Adrenal gland (tissue), 12 donors: ENCODE measurements around the gene MEGF11. TPM values are rescaled to one million over a fixed set of nuclear protein-coding genes. Genes with fewer than 3 reads are reported as not detected.
"Not testable (repeated sequence)": the region's sequence is repeated elsewhere in the genome, so short reads cannot be mapped to it uniquely, and the experiment has no call there.

Source experiments
- DNase-seq, 7 donors: peaks; one replicate each; pipeline ENCODE4 v3.0.0-alpha.2; 2019 to 2020
- H3K27ac ChIP-seq, 5 donors: fragments of 200-600 bp; sonication (generic) in 4 of 5; 1 replicate in 3 of 5; 2 replicates in 2 of 5; pipeline versions ENCODE4 v1.5.1 to v1.8.0; 2016 to 2020; ENCODE audit warnings: mild to moderate bottlenecking in 1 of 5
- H3K27me3 ChIP-seq: fragments of 200-600 bp; 2 replicates; pipeline ENCODE4 v1.8.0; 2021
- H3K36me3 ChIP-seq, 2 donors: fragments of 200-600 bp; replicated peaks in 1 of 2; 1 replicate in 1 of 2; 2 replicates in 1 of 2; pipeline versions ENCODE4 v1.5.1 to v1.8.0; 2018 to 2022
- H3K4me1 ChIP-seq, 2 donors: fragments of 200-600 bp; replicated peaks in 1 of 2; 1 replicate in 1 of 2; 2 replicates in 1 of 2; pipeline versions ENCODE4 v1.5.1 to v1.8.0; 2018 to 2021
- H3K4me3 ChIP-seq, 4 donors: fragments of 200-600 bp; sonication (generic) in 3 of 4; one replicate each; pipeline ENCODE4 v1.5.1; 2016 to 2018
- H3K9me3 ChIP-seq, 3 donors: fragments of 200-600 bp; sonication (generic) in 1 of 3; replicated peaks in 1 of 3; 1 replicate in 2 of 3; 2 replicates in 1 of 3; pipeline versions ENCODE4 v1.5.1 to v1.8.0; 2016 to 2021
- POLR2A ChIP-seq, 2 donors: fragments of 450-650 bp; IDR thresholded peaks; one replicate each; pipeline ENCODE4 v1.6.1; 2017; ENCODE audit warnings: antibody characterized with exemption in 2 of 2, mild to moderate bottlenecking in 2 of 2, moderate library complexity in 1 of 2
- WGBS, 4 donors: extraction: QIAGEN DNeasy Blood & Tissue Kit in 2 of 4; methylation state at CpG; one replicate each; pipeline versions ENCODE4 v1.1.5 to v1.1.7; 2013 to 2017; 5-methylcytosine and 5-hydroxymethylcytosine counted together
- intact Hi-C, 2 donors: fragments of 100-400 bp; cut with DNase I; formaldehyde crosslinking; loops; one replicate each; pipeline versions ENCODE4 v1.14.1 to v1.15.0; 2022 to 2023
- polyA plus RNA-seq, 3 donors: library from polyadenylated mRNA; stranded (reverse); fragments of 200-250 nt in 2 of 3; fragments of 350-450 nt in 1 of 3; fragmentation: Illumina TruSeq in 1 of 3; extraction: RNeasy Lipid Tissue Mini Kit (QIAGEN cat#74804) in 1 of 3; gene quantifications; one replicate each; pipeline ENCODE4 v1.2.3, GENCODE V29; 2013 to 2014
- total RNA-seq, 9 donors: library from RNA; depleted of rRNA in 4 of 9; stranded (reverse); fragments of >200 nt in 4 of 9; fragments of 120-200 nt in 1 of 9; fragmentation: NEBNext Ultra II Directional in 1 of 9; extraction: Animal tissue kit (Norgen Biotek cat#: 25700) in 1 of 9; gene quantifications; one replicate each; pipeline versions ENCODE4 v1.1.0 to v1.2.4, GENCODE V29; 2013 to 2023
- TF ChIP-seq, protein P1 (sequence below), 6 experiments: fragments of 450-650 bp in 4 of 6; fragments of 200-600 bp in 2 of 6; sonication (generic) in 1 of 6; IDR thresholded peaks; 1 replicate in 5 of 6; 2 replicates in 1 of 6; pipeline versions ENCODE4 v1.5.1 to v1.8.0; 2016 to 2021; ENCODE audit warnings: antibody characterized with exemption in 6 of 6, mild to moderate bottlenecking in 2 of 6, moderate library complexity in 1 of 6
- donor health status: healthy with polysubstance abuse.
- donor health status: Bipolar disorder and iron deficiency.
- donor health status: DM: yes; HTN: yes; CAD: no.
- donor health status: DM: no; HTN: no; CAD: no.
- donor health status: DM: no; HTN: no; CAD: no.
- donor health status: DM: yes; HTN: yes; CAD: no.

The MEGF11 gene
- total and polyA plus RNA-seq, 12 donors, result 0.04 to 0.98 (median 0.14) TPM; not detected in 5

GRCh38 chr15:66007663-66008262 is 245.8 kb downstream of the MEGF11 start:
- Histone ChIP-seq H3K27me3 (no peaks in the 10 kb centered on the region), H3K4me3 (no peak overlapping the region), H3K27ac (no peak overlapping the region), H3K9me3 (no peaks in the 10 kb centered on the region), H3K4me1 (no peaks in the 10 kb centered on the region), H3K36me3 (no peaks in the 10 kb centered on the region)
- intact Hi-C loops, result no loop called here
- TF ChIP-seq POLR2A (IDR thresholded peaks at IDR 0.05), result no peak
- TF ChIP-seq, protein P1, sequence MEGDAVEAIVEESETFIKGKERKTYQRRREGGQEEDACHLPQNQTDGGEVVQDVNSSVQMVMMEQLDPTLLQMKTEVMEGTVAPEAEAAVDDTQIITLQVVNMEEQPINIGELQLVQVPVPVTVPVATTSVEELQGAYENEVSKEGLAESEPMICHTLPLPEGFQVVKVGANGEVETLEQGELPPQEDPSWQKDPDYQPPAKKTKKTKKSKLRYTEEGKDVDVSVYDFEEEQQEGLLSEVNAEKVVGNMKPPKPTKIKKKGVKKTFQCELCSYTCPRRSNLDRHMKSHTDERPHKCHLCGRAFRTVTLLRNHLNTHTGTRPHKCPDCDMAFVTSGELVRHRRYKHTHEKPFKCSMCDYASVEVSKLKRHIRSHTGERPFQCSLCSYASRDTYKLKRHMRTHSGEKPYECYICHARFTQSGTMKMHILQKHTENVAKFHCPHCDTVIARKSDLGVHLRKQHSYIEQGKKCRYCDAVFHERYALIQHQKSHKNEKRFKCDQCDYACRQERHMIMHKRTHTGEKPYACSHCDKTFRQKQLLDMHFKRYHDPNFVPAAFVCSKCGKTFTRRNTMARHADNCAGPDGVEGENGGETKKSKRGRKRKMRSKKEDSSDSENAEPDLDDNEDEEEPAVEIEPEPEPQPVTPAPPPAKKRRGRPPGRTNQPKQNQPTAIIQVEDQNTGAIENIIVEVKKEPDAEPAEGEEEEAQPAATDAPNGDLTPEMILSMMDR (IDR thresholded peaks at IDR 0.05), result no peak
- DNase-seq, result no peak

DNA sequence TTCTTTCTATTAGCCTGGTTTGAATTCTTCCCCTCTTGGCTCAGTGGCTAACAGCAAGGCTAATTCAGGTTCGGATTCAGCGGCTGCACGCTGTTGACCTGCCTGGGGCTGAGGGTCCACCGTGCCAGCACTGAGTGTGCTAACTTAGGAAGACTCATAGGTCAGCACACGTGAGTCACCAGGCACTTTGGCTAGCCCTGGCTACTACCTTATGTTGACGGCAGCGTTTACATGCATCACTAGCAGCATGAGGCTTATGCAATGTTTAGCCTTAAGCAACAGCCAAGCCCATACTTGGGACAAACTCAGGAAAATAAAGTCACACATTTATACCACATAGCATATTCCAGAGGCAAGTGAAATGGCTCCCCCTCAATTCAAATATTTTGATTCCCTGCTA is 246.6 kb downstream of the MEGF11 start:
- peak in 1 of 7 donors; percentile 16 for DNase-seq
- no peaks in the 10 kb centered on the region for H3K36me3 ChIP-seq
- TF ChIP-seq, protein P1 (IDR thresholded peaks at IDR 0.05), result no peak
- no peak for TF ChIP-seq POLR2A (IDR thresholded peaks at IDR 0.05)
- 67 to 74% (median 68%) methylated on average over 7 of the region's 7 CpGs for WGBS, 4 donors
- H3K4me1 ChIP-seq, result no peaks in the 10 kb centered on the region
- intact Hi-C loops, result no loop called here
- H3K27ac ChIP-seq, result no peak overlapping the region
- H3K4me3 ChIP-seq, result no peak overlapping the region
- H3K27me3 ChIP-seq, result no peaks in the 10 kb centered on the region
- H3K9me3 ChIP-seq, result no peaks in the 10 kb centered on the region

DNA sequence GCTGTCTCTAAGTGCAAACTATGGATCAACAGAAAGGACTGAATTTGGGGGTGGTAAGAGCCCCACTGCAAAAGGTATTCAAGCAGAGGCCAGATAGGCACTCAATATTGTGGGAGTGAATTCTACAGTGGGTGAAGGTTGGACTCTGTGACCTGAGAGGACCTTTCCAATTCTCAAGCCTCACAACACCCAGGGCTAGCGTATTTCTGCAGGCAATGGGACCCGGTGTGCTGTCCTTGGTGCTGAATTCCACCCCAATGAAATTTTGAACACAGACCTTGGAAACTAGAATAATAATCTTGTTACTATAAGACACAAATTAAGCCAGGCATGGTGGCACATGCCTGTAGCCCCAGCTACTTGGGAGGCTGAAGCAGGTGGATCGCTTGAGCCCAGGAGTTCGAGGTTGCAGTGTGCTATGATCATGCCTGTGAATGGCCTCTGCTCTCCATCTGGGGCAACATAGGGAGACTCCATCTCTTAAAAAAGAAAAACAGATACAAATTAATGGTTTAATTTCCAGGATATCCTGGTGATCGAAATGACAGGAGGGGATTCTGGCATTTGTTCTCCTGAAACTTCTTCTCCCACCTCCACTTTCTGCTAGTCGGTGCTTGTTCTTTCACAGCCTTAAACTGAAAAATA is 248.8 kb downstream of the MEGF11 start:
- DNase-seq, result peak in 6 of 7 donors; percentile 23 to 45 (median 40)
- TF ChIP-seq, protein P1 (IDR thresholded peaks at IDR 0.05), result no peak
- TF ChIP-seq POLR2A (IDR thresholded peaks at IDR 0.05), result no peak
- Histone ChIP-seq H3K36me3 (no peaks in the 10 kb centered on the region), H3K9me3 (no peaks in the 10 kb centered on the region), H3K27ac (no peak overlapping the region), H3K4me1 (no peaks in the 10 kb centered on the region), H3K4me3 (no peak overlapping the region), H3K27me3 (no peaks in the 10 kb centered on the region)
- WGBS, 4 donors, result 37 to 45% (median 42%) methylated on average over 6 of the region's 6 CpGs
- intact Hi-C loops, result no loop called here

DNA sequence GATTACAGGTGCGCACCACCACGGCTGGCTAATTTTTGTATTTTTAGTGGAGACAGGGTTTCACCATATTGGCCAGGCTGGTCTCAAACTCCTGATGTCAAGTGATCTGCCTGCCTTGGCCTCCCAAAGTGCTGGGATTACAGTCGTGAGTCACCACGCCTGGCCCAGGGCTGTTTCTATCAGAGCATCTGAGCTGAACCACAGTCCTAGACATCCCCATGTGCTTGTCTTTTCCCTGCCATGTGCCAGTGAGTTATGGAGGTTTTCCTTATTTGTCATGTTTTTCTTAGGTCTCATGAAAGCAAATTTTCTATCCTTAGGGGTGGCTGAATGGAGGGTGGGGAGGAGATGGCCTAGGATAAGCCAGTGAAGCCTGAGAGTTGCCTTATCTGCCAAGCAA is 250.4 kb downstream of the MEGF11 start:
- H3K27me3 ChIP-seq, intact Hi-C loops, DNase-seq, H3K36me3 ChIP-seq, H3K4me3 ChIP-seq, H3K27ac ChIP-seq, H3K4me1 ChIP-seq, H3K9me3 ChIP-seq: not testable (repeated sequence)
- WGBS, 4 donors, result 81 to 90% (median 86%) methylated on average over 3 to 4 of the region's 4 CpGs
